Measurements from ENCODE around the gene CCL27.

GRCh38 chr9:34663303-34663605 is 797 bp upstream of the CCL27 start:
- TF ChIP-seq CTCF (conservative IDR thresholded peaks at IDR 0.05 in 1 of 2, IDR thresholded peaks at IDR 0.05 in 1 of 2; ENCODE audit: low read depth in 1 of 2, low read length in 2 of 2) = no peak
- TF ChIP-seq EZH2 (IDR thresholded peaks at IDR 0.05; ENCODE audit: low read length, missing control alignments) = no peak

Data from fibroblast of lung (primary cell).